K562 (cell line): ENCODE data around the gene ARHGDIB. TPM values are rescaled to one million over a fixed set of nuclear protein-coding genes. Genes with fewer than 3 reads are reported as not detected.

Experiments used
- ATAC-seq: fragments of 200-7000 bp; cut with Tn5 transposase; 3 replicates; pipeline ENCODE4 v1.9.1; 2020; ENCODE audit warnings: moderate library complexity
- BruUV-seq: library from RNA; stranded (reverse); fragments of 400-500 nt; replicated peaks from 2 replicates; lab custom pipeline; 2021; lab: Mats Ljungman, UMichigan
- CTCF ChIA-PET: fragments of 300-600 bp; formaldehyde crosslinking; extraction: SDS; loops from one replicate; lab custom pipeline; 2021; ENCODE audit warnings: low intra/inter-chr PET ratio; lab: Yijun Ruan, JAX
- POLR2A ChIA-PET: fragments of 300-600, 350-650 bp; sonication (Branson Sonifier 250); formaldehyde crosslinking; extraction: SDS; loops from one replicate; lab custom pipeline; 2021; ENCODE audit warnings: antibody characterized with exemption, inconsistent platforms; lab: Yijun Ruan, JAX
- DNase-seq, 4 experiments: peaks; one replicate each; pipeline versions ENCODE4 v3.0.0 to v3.0.0-alpha.2; 2011 to 2018; ENCODE audit warnings: low spot score in 3 of 4, mixed read lengths in 3 of 4; ENCODE audit errors: extremely low read depth in 1 of 4
- FAIRE-seq: peaks from 2 replicates; lab custom pipeline; 2011; peaks lifted over from hg19 to GRCh38; lab: Jason Lieb, UNC
- H2AFZ ChIP-seq: 2 replicates; pipeline ENCODE4 v1.6.0; 2011; ENCODE audit warnings: low read depth, low read length, control low read depth, inconsistent platforms
- H3K27ac ChIP-seq: fragments of 200-600 bp; 3 replicates; pipeline ENCODE4 v1.8.0; 2011; ENCODE audit warnings: low read depth, mild to moderate bottlenecking, control low read depth, inconsistent platforms, low read length, moderate library complexity, mixed read lengths; ENCODE audit errors: extremely low read depth
- H3K27me3 ChIP-seq, 2 experiments: fragments of 300-600 bp in 1 of 2; 2 replicates in 1 of 2; 3 replicates in 1 of 2; pipeline versions ENCODE4 v1.6.0 to v1.8.0; 2011; ENCODE audit warnings: inconsistent platforms in 2 of 2, low read length in 2 of 2, mild to moderate bottlenecking in 1 of 2, mixed read lengths in 1 of 2, moderate library complexity in 1 of 2; ENCODE audit not compliant: control insufficient read depth in 2 of 2, insufficient read depth in 2 of 2
- H3K36me3 ChIP-seq: fragments of 300-600 bp; 3 replicates; pipeline ENCODE4 v1.8.0; 2011; ENCODE audit warnings: mild to moderate bottlenecking, low read length, inconsistent platforms; ENCODE audit not compliant: control insufficient read depth, insufficient read depth
- H3K4me1 ChIP-seq, 2 experiments: fragments of 200-600 bp in 1 of 2; replicated peaks in 1 of 2; 2 replicates in 1 of 2; 3 replicates in 1 of 2; pipeline versions ENCODE4 v1.5.1 to v1.8.0; 2011; ENCODE audit warnings: inconsistent platforms in 2 of 2, low read length in 2 of 2, mild to moderate bottlenecking in 1 of 2, mixed read lengths in 1 of 2, moderate library complexity in 1 of 2; ENCODE audit not compliant: control insufficient read depth in 2 of 2, insufficient read depth in 2 of 2
- H3K4me2 ChIP-seq: 2 replicates; pipeline ENCODE4 v1.6.1; 2011; ENCODE audit warnings: low read length, control low read depth, inconsistent platforms, mixed read lengths; ENCODE audit not compliant: insufficient read depth
- H3K4me3 ChIP-seq: fragments of 200-600 bp; sonication (generic), shearing (Covaris generic); 2 replicates; pipeline ENCODE4 v1.5.1; 2016; ENCODE audit warnings: control low read depth, inconsistent platforms
- H3K79me2 ChIP-seq: fragments of 200-600 bp; 3 replicates; pipeline ENCODE4 v1.8.0; 2011; ENCODE audit warnings: low read length, inconsistent platforms; ENCODE audit not compliant: control insufficient read depth, insufficient read depth
- H3K9ac ChIP-seq, 2 experiments: 2 replicates each; pipeline versions ENCODE4 v1.6.0 to v1.6.1; 2011; ENCODE audit warnings: low read depth in 2 of 2, low read length in 2 of 2, control low read depth in 1 of 2, inconsistent platforms in 1 of 2, mild to moderate bottlenecking in 1 of 2, mixed read lengths in 1 of 2; ENCODE audit not compliant: insufficient read depth in 1 of 2
- H3K9me1 ChIP-seq: one replicate; pipeline ENCODE4 v1.6.0; 2011; ENCODE audit warnings: inconsistent platforms, mild to moderate bottlenecking, low read length, moderate library complexity; ENCODE audit not compliant: control insufficient read depth, insufficient read depth
- H3K9me3 ChIP-seq: replicated peaks from 2 replicates; pipeline ENCODE4 v1.5.1; 2011; ENCODE audit warnings: low read depth, low read length, inconsistent platforms; ENCODE audit not compliant: control insufficient read depth, insufficient read depth
- H4K20me1 ChIP-seq: replicated peaks from 2 replicates; pipeline ENCODE4 v1.6.1; 2011; ENCODE audit warnings: low read length, inconsistent platforms, mixed read lengths; ENCODE audit not compliant: control insufficient read depth, insufficient read depth
- E2F5 ChIP-seq: sonication (generic); formaldehyde crosslinking; IDR thresholded peaks from 2 replicates; pipeline ENCODE4 v1.8.0; 2022; ENCODE audit warnings: mild to moderate bottlenecking, missing genetic modification reagents
- FOXJ3 ChIP-seq: sonication (generic); formaldehyde crosslinking; IDR thresholded peaks from 2 replicates; pipeline ENCODE4 v1.4.0; 2020; ENCODE audit warnings: mild to moderate bottlenecking, missing genetic modification reagents
- MGA ChIP-seq: fragments of 450-650 bp; IDR thresholded peaks from 2 replicates; pipeline ENCODE4 v1.6.1; 2016; ENCODE audit warnings: mild to moderate bottlenecking, moderate library complexity
- MYNN ChIP-seq, 2 experiments: sonication (generic); formaldehyde crosslinking in 1 of 2; IDR thresholded peaks; 2 replicates each; pipeline versions ENCODE4 v1.5.0 to v1.6.1; 2016 to 2020; ENCODE audit warnings: antibody characterized with exemption in 1 of 2, missing genetic modification reagents in 1 of 2
- RUNX1 ChIP-seq: sonication (generic); IDR thresholded peaks from 2 replicates; pipeline ENCODE4 v1.6.1; 2016; ENCODE audit warnings: antibody characterized with exemption, low read depth
- SLC30A9 ChIP-seq: fragments of 250-450 bp; sonication (Bioruptor Pico); IDR thresholded peaks from 2 replicates; pipeline ENCODE4 v1.8.0; 2022; ENCODE audit warnings: mild to moderate bottlenecking, moderate library complexity
- TCF7 ChIP-seq: sonication (generic); IDR thresholded peaks from 2 replicates; pipeline ENCODE4 v1.6.1; 2016; ENCODE audit warnings: antibody characterized with exemption, borderline replicate concordance
- TRIM25 ChIP-seq: fragments of 450-650 bp; IDR thresholded peaks from 2 replicates; pipeline ENCODE4 v1.7.0; 2016; ENCODE audit warnings: borderline replicate concordance
- WGBS: fragments of 100-300 bp; shearing (Covaris generic); methylation state at CpG from one replicate; pipeline ENCODE4 v1.1.6; 2016; ENCODE audit warnings: low coverage, mixed read lengths; ENCODE audit not compliant: insufficient coverage; ENCODE audit errors: missing lambda C conversion rate; 5-methylcytosine and 5-hydroxymethylcytosine counted together
- in situ Hi-C: fragments of 300-500 bp; cut with MboI; formaldehyde crosslinking; loops from 4 replicates; pipeline ENCODE4 v1.15.0; 2018; ENCODE audit warnings: inconsistent platforms, mixed read lengths
- intact Hi-C: fragments of 100-400 bp; cut with micrococcal nuclease; formaldehyde crosslinking; loops from 2 replicates; pipeline ENCODE4 v1.14.2; 2022
- polyA plus RNA-seq, 8 experiments: library from polyadenylated mRNA; depleted of rRNA in 4 of 8; stranded (reverse) in 5 of 8; unstranded in 3 of 8; fragments of >200 nt; fragmentation: Nextera tagmentation in 2 of 8; fragmentation: Illumina TruSeq in 1 of 8; extraction: Ambion mirVana in 2 of 8; extraction: Trizol in 1 of 8; gene quantifications; 2 replicates each; pipeline versions ENCODE4 v1.2.1 to v1.2.3, GENCODE V29; 2011 to 2014; ENCODE audit warnings: inconsistent platforms in 1 of 8, missing spikeins in 1 of 8
- total RNA-seq, 7 experiments: library from RNA; depleted of rRNA in 6 of 7; stranded (reverse); fragments of >200 nt in 6 of 7; fragmentation: Illumina TruSeq in 2 of 7; extraction: Trizol in 2 of 7; gene quantifications; 2 replicates each; pipeline versions ENCODE4 v1.2.1 to v1.2.3, GENCODE V29; 2011 to 2021; ENCODE audit warnings: low replicate concordance in 1 of 7

Gene ARHGDIB
- total and polyA plus RNA-seq, 9 of the 15 experiments (the other 6 are each of a cell fraction or from before 2014, with no cell fraction given): 9.5 to 204 (median 116) TPM

GRCh38 chr12:14946162-14946561 is 15.2 kb downstream of the ARHGDIB start:
- H3K9me1 ChIP-seq: no peaks in the 10 kb centered on the region
- H3K27ac ChIP-seq: no peak overlapping the region
- no peak overlapping the region for H2AFZ ChIP-seq
- H3K79me2 ChIP-seq: no peaks in the 10 kb centered on the region
- BruUV-seq: no TSS peak
- no peak overlapping the region for H3K4me2 ChIP-seq
- ChIA-PET POLR2A (interaction anchor here (1.4 kb wide), 1 partner anchor 10 kb away, joined by 3 read pairs; no protein-coding TSS in a partner anchor), CTCF (no interaction called here)
- H4K20me1 ChIP-seq: no peaks in the 10 kb centered on the region
- DNase-seq: no peak
- 55% methylated on average over 2 of the region's 2 CpGs for WGBS
- no peak for FAIRE-seq
- H3K4me1 ChIP-seq: no peaks in the 10 kb centered on the region; a peak in 1 of 5 replicates
- H3K9ac ChIP-seq: no peak overlapping the region
- H3K27me3 ChIP-seq: no peaks in the 10 kb centered on the region
- in situ Hi-C loops (no loop called here), intact Hi-C loops (no loop called here)
- peaks cover 34% of the 10 kb centered on the region; the same call in 1 of the 3 replicates for H3K36me3 ChIP-seq
- no peak for ATAC-seq
- no peaks in the 10 kb centered on the region for H3K9me3 ChIP-seq
- no peak overlapping the region for H3K4me3 ChIP-seq
- TF ChIP-seq TCF7 (no peak), MGA (no peak), E2F5 (no peak), SLC30A9 (CRISPR knock-in tag) (no peak), FOXJ3 (CRISPR knock-in tag) (no peak), RUNX1 (no peak), TRIM25 (no peak), MYNN (IDR thresholded peaks at IDR 0.05) (no peak), MYNN (CRISPR knock-in tag; IDR thresholded peaks at IDR 0.05) (no peak)
